ENCODE measurements around the gene FUCA1. TPM values are rescaled to one million over a fixed set of nuclear protein-coding genes. Genes with fewer than 3 reads are reported as not detected.
"Not testable (repeated sequence)": the region's sequence is repeated elsewhere in the genome, so short reads cannot be mapped to it uniquely, and the experiment has no call there.

Gene FUCA1
- total RNA-seq, 4 donors from 2014 or later, result 75.5 to 133 (median 112) TPM

DNA sequence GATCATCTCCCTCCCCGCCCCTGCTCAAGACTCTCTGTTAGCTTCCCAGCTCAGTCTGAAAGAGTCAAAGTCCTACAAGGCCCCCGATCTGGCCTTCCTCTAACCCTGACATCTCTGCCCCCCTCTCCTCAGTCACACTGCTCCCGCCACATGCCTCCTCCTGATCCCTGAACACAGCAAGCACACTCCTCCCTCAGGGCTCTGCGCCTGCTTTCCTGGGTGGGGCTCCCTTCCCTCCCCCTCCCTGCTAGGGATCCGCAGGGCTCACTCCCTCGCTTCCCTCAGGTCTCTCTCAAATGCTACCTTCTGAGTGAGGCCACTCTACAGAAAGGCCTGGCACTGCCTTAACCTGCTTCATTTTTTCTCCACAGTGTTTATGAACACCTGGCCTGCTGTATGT is 61.8 kb downstream of the FUCA1 start:
- no peak for DNase-seq
- no peak overlapping the region for H3K27ac ChIP-seq
- TF ChIP-seq POLR2A (IDR thresholded peaks at IDR 0.05) (no peak), CTCF (IDR thresholded peaks at IDR 0.05) (no peak)
- 86 to 89% methylated on average over 6 of the region's 6 CpGs for WGBS, 2 donors
- intact Hi-C loops (cut with DNase I), result no loop called here
- no peak overlapping the region for H3K4me3 ChIP-seq (replicated peaks in 1 of 3)
- H3K4me1 ChIP-seq, result peaks cover 0 to 5% of the 10 kb centered on the region in 2 donors
- H3K27me3 ChIP-seq, result no peaks in the 10 kb centered on the region
- no peaks in the 10 kb centered on the region for H3K9me3 ChIP-seq
- peaks cover 0 to 9% of the 10 kb centered on the region in 2 donors for H3K36me3 ChIP-seq

DNA sequence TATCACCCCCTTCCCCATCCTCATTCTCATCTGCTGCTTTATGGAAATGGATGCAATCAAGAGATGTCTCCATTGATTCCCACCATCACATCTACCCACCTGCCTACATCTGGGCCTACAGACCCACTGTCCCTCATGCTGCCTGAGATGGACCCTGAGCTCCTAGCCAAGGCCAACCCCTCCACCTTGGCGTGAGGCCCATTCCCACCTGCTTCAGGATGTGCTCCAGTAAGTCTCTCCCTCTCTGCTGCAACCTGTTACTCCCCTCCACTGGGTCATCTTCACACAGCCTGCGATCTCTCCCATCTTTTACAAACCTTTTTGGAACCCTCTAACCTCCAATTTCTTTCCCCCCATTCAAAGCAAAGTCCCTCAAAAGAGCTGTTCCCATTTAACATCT is 63.1 kb downstream of the FUCA1 start:
- Histone ChIP-seq H3K9me3 (no peaks in the 10 kb centered on the region), H3K27ac (no peak overlapping the region), H3K4me3 (replicated peaks in 1 of 3) (no peak overlapping the region), H3K4me1 (peaks cover 0 to 7% of the 10 kb centered on the region in 2 donors), H3K27me3 (no peaks in the 10 kb centered on the region), H3K36me3 (peaks cover 0 to 9% of the 10 kb centered on the region in 2 donors)
- DNase-seq, result no peak
- intact Hi-C loops (cut with DNase I), result no loop called here
- TF ChIP-seq CTCF (IDR thresholded peaks at IDR 0.05) (no peak), POLR2A (IDR thresholded peaks at IDR 0.05) (no peak)
- 90 to 92% methylated on average over 2 of the region's 2 CpGs for WGBS, 2 donors

- Histone ChIP-seq H3K9me3 (no peaks in the 10 kb centered on the region), H3K27ac (no peak overlapping the region), H3K27me3 (no peaks in the 10 kb centered on the region), H3K4me3 (replicated peaks in 1 of 3) (no peak overlapping the region), H3K36me3 (peaks cover 0 to 9% of the 10 kb centered on the region in 2 donors), H3K4me1 (peaks cover 6 to 14% of the 10 kb centered on the region in 2 donors)
- 80 to 89% methylated on average over 7 of the region's 7 CpGs for WGBS, 2 donors
- intact Hi-C loops (cut with DNase I), result no loop called here
- DNase-seq, result no peak
- no peak for TF ChIP-seq POLR2A (IDR thresholded peaks at IDR 0.05)
- TF ChIP-seq CTCF (IDR thresholded peaks at IDR 0.05), result no peak
Measured at GRCh38 chr1:23804183-23804835, 63.8 kb downstream of the FUCA1 start.

DNA sequence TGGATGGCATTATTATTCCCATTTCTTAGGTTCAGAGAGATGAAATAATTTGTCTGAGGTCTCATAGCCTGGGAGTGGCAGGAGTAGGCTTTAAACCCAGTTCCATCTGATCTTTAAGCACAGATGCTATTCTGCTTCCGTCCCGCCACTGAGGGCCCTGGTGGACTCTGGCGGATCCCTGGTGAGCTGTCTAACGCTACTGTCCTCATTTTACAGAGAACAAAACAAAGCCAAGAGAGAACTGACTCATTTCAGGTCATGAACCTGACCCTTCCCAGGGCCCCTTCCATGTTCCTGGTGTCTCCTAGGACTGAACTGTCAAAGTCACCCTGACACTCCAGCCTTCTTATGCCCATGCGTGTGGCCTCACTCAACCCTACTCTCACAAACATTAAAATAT is 64.4 kb downstream of the FUCA1 start:
- WGBS, 2 donors, result 92 to 98% methylated on average over 5 of the region's 5 CpGs
- Histone ChIP-seq H3K27me3 (no peaks in the 10 kb centered on the region), H3K36me3 (peaks cover 0 to 9% of the 10 kb centered on the region in 2 donors), H3K4me3 (replicated peaks in 1 of 3) (no peak overlapping the region), H3K4me1 (peaks cover 8 to 20% of the 10 kb centered on the region in 2 donors), H3K9me3 (no peaks in the 10 kb centered on the region), H3K27ac (no peak overlapping the region)
- DNase-seq, result no peak
- TF ChIP-seq CTCF (IDR thresholded peaks at IDR 0.05) (no peak), POLR2A (IDR thresholded peaks at IDR 0.05) (no peak)
- intact Hi-C loops (cut with DNase I), result no loop called here

- H3K4me1 ChIP-seq, result peaks cover 8 to 20% of the 10 kb centered on the region in 2 donors
- 94% methylated on average over 7 of the region's 7 CpGs for WGBS, 2 donors
- intact Hi-C loops (cut with DNase I); DNase-seq; H3K9me3 ChIP-seq; H3K27ac ChIP-seq; H3K27me3 ChIP-seq; H3K4me3 ChIP-seq (replicated peaks in 1 of 3); H3K36me3 ChIP-seq: not testable (repeated sequence)
Measured at GRCh38 chr1:23802809-23803342, 65.2 kb downstream of the FUCA1 start.
